HL-60 (cell line): ENCODE results near the gene TRIM47.

Experiments used
- CTCF ChIP-seq: IDR thresholded peaks from one replicate; pipeline ENCODE4 v1.5.1; 2011; ENCODE audit warnings: low read length, control low read depth, inconsistent platforms; ENCODE audit not compliant: insufficient read depth
- POLR2AphosphoS5 ChIP-seq: IDR thresholded peaks from 2 replicates; pipeline ENCODE4 v1.6.1; 2012; ENCODE audit warnings: low read depth

- TF ChIP-seq CTCF (no peak), POLR2AphosphoS5 (no peak; the same call in 1 of the 2 replicates)
Measured at GRCh38 chr17:75836605-75837004, 41.8 kb downstream of the TRIM47 start.
